HEK293 (cell line): ENCODE data around the gene DDX51.

ENCODE experiments used
- CTCF ChIP-seq: fragments of 450-650 bp; formaldehyde crosslinking; IDR thresholded peaks from 2 replicates; pipeline ENCODE4 v1.5.1; 2016; ENCODE audit warnings: missing biosample characterization, missing genetic modification characterization
- PATZ1 ChIP-seq: fragments of 450-650 bp; formaldehyde crosslinking; IDR thresholded peaks from 2 replicates; pipeline ENCODE4 v1.5.1; 2016; ENCODE audit warnings: missing biosample characterization, missing genetic modification characterization
- PBX3 ChIP-seq: sonication (generic); formaldehyde crosslinking; IDR thresholded peaks from 2 replicates; pipeline ENCODE4 v1.8.1; 2022; ENCODE audit warnings: mild to moderate bottlenecking, moderate library complexity, missing genetic modification reagents
- REST ChIP-seq: fragments of 450-650 bp; formaldehyde crosslinking; IDR thresholded peaks from 2 replicates; pipeline ENCODE4 v1.5.1; 2016; ENCODE audit warnings: missing biosample characterization, missing genetic modification characterization
- YY1 ChIP-seq: fragments of 450-650 bp; formaldehyde crosslinking; IDR thresholded peaks from 2 replicates; pipeline ENCODE4 v1.5.1; 2018; ENCODE audit warnings: missing biosample characterization, missing genetic modification characterization
- ZBTB8A ChIP-seq: fragments of 450-650 bp; formaldehyde crosslinking; IDR thresholded peaks from 2 replicates; pipeline ENCODE4 v1.5.1; 2016; ENCODE audit warnings: missing biosample characterization, missing genetic modification characterization
- ZNF16 ChIP-seq: fragments of 450-650 bp; formaldehyde crosslinking; IDR thresholded peaks from 2 replicates; pipeline ENCODE4 v1.5.1; 2016; ENCODE audit warnings: low read depth, missing biosample characterization, missing genetic modification characterization
- ZNF274 ChIP-seq, 2 experiments: fragments of 200-500 bp in 1 of 2; fragments of 450-650 bp in 1 of 2; sonication (Bioruptor generic) in 1 of 2; formaldehyde crosslinking in 1 of 2; IDR thresholded peaks; 2 replicates each; pipeline versions ENCODE4 v1.5.1 to v1.6.1; 2014 to 2016; ENCODE audit warnings: borderline replicate concordance in 1 of 2, inconsistent platforms in 1 of 2, low read length in 1 of 2, missing biosample characterization in 1 of 2, missing genetic modification characterization in 1 of 2
- ZNF391 ChIP-seq: fragments of 450-650 bp; formaldehyde crosslinking; IDR thresholded peaks from 2 replicates; pipeline ENCODE4 v1.5.1; 2016; ENCODE audit warnings: low read depth, missing biosample characterization, missing genetic modification characterization, borderline replicate concordance
- ZNF580 ChIP-seq: fragments of 450-650 bp; formaldehyde crosslinking; IDR thresholded peaks from 2 replicates; pipeline ENCODE4 v1.5.1; 2016; ENCODE audit warnings: missing biosample characterization, missing genetic modification characterization
- ZNF623 ChIP-seq: fragments of 450-650 bp; formaldehyde crosslinking; IDR thresholded peaks from 2 replicates; pipeline ENCODE4 v1.5.1; 2016; ENCODE audit warnings: missing biosample characterization, missing genetic modification characterization

- no peak for TF ChIP-seq YY1 (tag by site-specific recombination)
- no peak for TF ChIP-seq CTCF (tag by site-specific recombination)
- TF ChIP-seq ZNF580 = no peak
- no peak for TF ChIP-seq PATZ1 (tag by site-specific recombination)
- no peak for TF ChIP-seq ZNF623 (tag by site-specific recombination)
- no peak for TF ChIP-seq PBX3 (CRISPR knock-in tag)
- no peak for TF ChIP-seq ZNF16 (tag by site-specific recombination)
- TF ChIP-seq ZNF391 (tag by site-specific recombination) = no peak
- TF ChIP-seq ZNF274 (IDR thresholded peaks at IDR 0.05; ENCODE audit: low read length) = no peak
- TF ChIP-seq ZNF274 (tag by site-specific recombination; IDR thresholded peaks at IDR 0.05; ENCODE audit: borderline replicate concordance) = peak; percentile 37; the same call in 1 of the 2 replicates
- TF ChIP-seq ZBTB8A (tag by site-specific recombination) = no peak
- TF ChIP-seq REST (tag by site-specific recombination) = no peak; the same call in 1 of the 2 replicates
Observed at GRCh38 chr12:132157733-132158409, 13.8 kb upstream of the DDX51 start.
